GM19023 (cell line): ENCODE data around the gene MEG3.

Experiments
- ATAC-seq: cut with Tn5 transposase; IDR thresholded peaks from one replicate; pipeline ENCODE4 v1.9.1; 2021; ENCODE audit warnings: mild to moderate bottlenecking, moderate library complexity; ENCODE audit not compliant: unreplicated experiment

Gene MEG3

GRCh38 chr14:100862277-100862676 lies 36.4 kb downstream of the MEG3 start:
- ATAC-seq: no peak

- ATAC-seq: no peak
Observed at GRCh38 chr14:100862793-100863192, 36.9 kb downstream of the MEG3 start.

GRCh38 chr14:100864206-100864605 lies 38.3 kb downstream of the MEG3 start:
- no peak for ATAC-seq

GRCh38 chr14:100864960-100865681 lies 39.2 kb downstream of the MEG3 start:
- no peak for ATAC-seq

- no peak for ATAC-seq
Observed at GRCh38 chr14:100865682-100866591, 40.0 kb downstream of the MEG3 start.

- no peak for ATAC-seq
Observed at GRCh38 chr14:100866666-100867630, 41.0 kb downstream of the MEG3 start.

GRCh38 chr14:100867631-100868315 lies 41.9 kb downstream of the MEG3 start:
- ATAC-seq: no peak

GRCh38 chr14:100868621-100869370 lies 42.9 kb downstream of the MEG3 start:
- ATAC-seq: no peak

- ATAC-seq: no peak
Observed at GRCh38 chr14:100871234-100872186, 45.6 kb downstream of the MEG3 start.

- no peak for ATAC-seq
Observed at GRCh38 chr14:100872259-100873095, 46.6 kb downstream of the MEG3 start.

- no peak for ATAC-seq
Observed at GRCh38 chr14:100873096-100873482, 47.2 kb downstream of the MEG3 start.

GRCh38 chr14:100874051-100874410 lies 48.1 kb downstream of the MEG3 start:
- no peak for ATAC-seq

- ATAC-seq: no peak
Observed at GRCh38 chr14:100874411-100875091, 48.6 kb downstream of the MEG3 start.

- ATAC-seq: no peak
Observed at GRCh38 chr14:100875126-100875525, 49.2 kb downstream of the MEG3 start.

- no peak for ATAC-seq
Observed at GRCh38 chr14:100875861-100876590, 50.1 kb downstream of the MEG3 start.
